ENCODE results near the gene MICAL2. TPM values are rescaled to one million over a fixed set of nuclear protein-coding genes. Genes with fewer than 3 reads are reported as not detected.
A peak's percentile ranks its signal among the peaks of the same experiment; 100 is the strongest.

Gene MICAL2
- total RNA-seq, 4 donors from 2014 or later = 109 to 197 (median 183) TPM

- no peaks in the 10 kb centered on the region for H3K4me1 ChIP-seq
- TF ChIP-seq POLR2A (IDR thresholded peaks at IDR 0.05) = no peak
- no peak for TF ChIP-seq CTCF (IDR thresholded peaks at IDR 0.05)
- H3K36me3 ChIP-seq = no peaks in the 10 kb centered on the region
- no peak for DNase-seq
- no peaks in the 10 kb centered on the region for H3K27me3 ChIP-seq
- H3K9me3 ChIP-seq = no peaks in the 10 kb centered on the region
- H3K27ac ChIP-seq = peak overlapping the region; percentile 35 to 84 (median 56)
- no peak overlapping the region for H3K4me3 ChIP-seq
Observed at GRCh38 chr11:12075291-12075690, 35.1 kb upstream of the MICAL2 start.

- DNase-seq = peak in 1 of 3 donors; percentile 60
- no peaks in the 10 kb centered on the region for H3K36me3 ChIP-seq
Observed at GRCh38 chr11:12075822-12076821, 34.3 kb upstream of the MICAL2 start.

GRCh38 chr11:12076840-12077534, 33.4 kb upstream of the MICAL2 start:
- no peaks in the 10 kb centered on the region for H3K27me3 ChIP-seq
- DNase-seq = no peak
- H3K4me3 ChIP-seq = no peak overlapping the region
- TF ChIP-seq POLR2A (IDR thresholded peaks at IDR 0.05) (no peak), CTCF (IDR thresholded peaks at IDR 0.05) (no peak)
- H3K36me3 ChIP-seq = no peaks in the 10 kb centered on the region
- H3K4me1 ChIP-seq = no peaks in the 10 kb centered on the region
- peak overlapping the region in 3 of 4 donors; percentile 25 to 84 (median 65) for H3K27ac ChIP-seq
- no peaks in the 10 kb centered on the region for H3K9me3 ChIP-seq

More at GRCh38 chr11:12075822-12076821, 34.3 kb upstream of the MICAL2 start:
- Histone ChIP-seq H3K4me3 (no peak overlapping the region), H3K4me1 (no peaks in the 10 kb centered on the region), H3K9me3 (no peaks in the 10 kb centered on the region), H3K27me3 (no peaks in the 10 kb centered on the region), H3K27ac (peak overlapping the region; percentile 35 to 84 (median 56))
- TF ChIP-seq POLR2A (IDR thresholded peaks at IDR 0.05) = no peak
- TF ChIP-seq CTCF (IDR thresholded peaks at IDR 0.05) = no peak

- H3K36me3 ChIP-seq = no peaks in the 10 kb centered on the region
- H3K4me3 ChIP-seq = no peak overlapping the region
- TF ChIP-seq CTCF (IDR thresholded peaks at IDR 0.05) (no peak), POLR2A (IDR thresholded peaks at IDR 0.05) (no peak)
- H3K9me3 ChIP-seq = no peaks in the 10 kb centered on the region
- no peak for DNase-seq
- H3K4me1 ChIP-seq = no peaks in the 10 kb centered on the region
- H3K27ac ChIP-seq = peak overlapping the region in 3 of 4 donors; percentile 25 to 84 (median 65)
- no peaks in the 10 kb centered on the region for H3K27me3 ChIP-seq
Observed at GRCh38 chr11:12077535-12078280, 32.7 kb upstream of the MICAL2 start.
